ENCODE measurements around the gene TRPM1. TPM values are rescaled to one million over a fixed set of nuclear protein-coding genes. Genes with fewer than 3 reads are reported as not detected.

The TRPM1 gene
- total RNA-seq, 2 donors from 2014 or later, result not detected

DNA sequence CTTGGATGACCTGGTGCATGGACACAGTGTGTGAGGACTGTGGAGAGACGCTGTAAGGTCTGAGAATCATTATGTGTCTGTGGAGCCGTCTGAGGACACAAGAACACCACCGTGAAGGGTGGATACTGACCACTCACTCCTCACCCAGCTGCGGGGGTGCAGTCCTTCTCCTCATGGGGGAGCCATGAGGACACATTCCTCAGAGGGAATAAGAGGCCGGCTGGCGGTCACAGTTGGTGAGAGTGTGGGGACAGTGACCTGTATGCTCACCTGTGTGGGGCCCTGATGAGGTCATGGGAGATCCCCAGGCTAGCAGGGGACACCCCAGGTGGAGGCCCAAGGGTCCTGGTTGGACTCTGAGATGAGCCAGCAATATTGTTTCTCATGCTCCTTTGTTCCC lies 2.5 kb upstream of the TRPM1 start:
- no peaks in the 10 kb centered on the region for H3K9me3 ChIP-seq
- TF ChIP-seq, protein P1, sequence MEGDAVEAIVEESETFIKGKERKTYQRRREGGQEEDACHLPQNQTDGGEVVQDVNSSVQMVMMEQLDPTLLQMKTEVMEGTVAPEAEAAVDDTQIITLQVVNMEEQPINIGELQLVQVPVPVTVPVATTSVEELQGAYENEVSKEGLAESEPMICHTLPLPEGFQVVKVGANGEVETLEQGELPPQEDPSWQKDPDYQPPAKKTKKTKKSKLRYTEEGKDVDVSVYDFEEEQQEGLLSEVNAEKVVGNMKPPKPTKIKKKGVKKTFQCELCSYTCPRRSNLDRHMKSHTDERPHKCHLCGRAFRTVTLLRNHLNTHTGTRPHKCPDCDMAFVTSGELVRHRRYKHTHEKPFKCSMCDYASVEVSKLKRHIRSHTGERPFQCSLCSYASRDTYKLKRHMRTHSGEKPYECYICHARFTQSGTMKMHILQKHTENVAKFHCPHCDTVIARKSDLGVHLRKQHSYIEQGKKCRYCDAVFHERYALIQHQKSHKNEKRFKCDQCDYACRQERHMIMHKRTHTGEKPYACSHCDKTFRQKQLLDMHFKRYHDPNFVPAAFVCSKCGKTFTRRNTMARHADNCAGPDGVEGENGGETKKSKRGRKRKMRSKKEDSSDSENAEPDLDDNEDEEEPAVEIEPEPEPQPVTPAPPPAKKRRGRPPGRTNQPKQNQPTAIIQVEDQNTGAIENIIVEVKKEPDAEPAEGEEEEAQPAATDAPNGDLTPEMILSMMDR (IDR thresholded peaks at IDR 0.05), result no peak
- ATAC-seq (ENCODE audit: insufficient number of reproducible peaks, low FRiP score, low read depth), result no peak

DNA sequence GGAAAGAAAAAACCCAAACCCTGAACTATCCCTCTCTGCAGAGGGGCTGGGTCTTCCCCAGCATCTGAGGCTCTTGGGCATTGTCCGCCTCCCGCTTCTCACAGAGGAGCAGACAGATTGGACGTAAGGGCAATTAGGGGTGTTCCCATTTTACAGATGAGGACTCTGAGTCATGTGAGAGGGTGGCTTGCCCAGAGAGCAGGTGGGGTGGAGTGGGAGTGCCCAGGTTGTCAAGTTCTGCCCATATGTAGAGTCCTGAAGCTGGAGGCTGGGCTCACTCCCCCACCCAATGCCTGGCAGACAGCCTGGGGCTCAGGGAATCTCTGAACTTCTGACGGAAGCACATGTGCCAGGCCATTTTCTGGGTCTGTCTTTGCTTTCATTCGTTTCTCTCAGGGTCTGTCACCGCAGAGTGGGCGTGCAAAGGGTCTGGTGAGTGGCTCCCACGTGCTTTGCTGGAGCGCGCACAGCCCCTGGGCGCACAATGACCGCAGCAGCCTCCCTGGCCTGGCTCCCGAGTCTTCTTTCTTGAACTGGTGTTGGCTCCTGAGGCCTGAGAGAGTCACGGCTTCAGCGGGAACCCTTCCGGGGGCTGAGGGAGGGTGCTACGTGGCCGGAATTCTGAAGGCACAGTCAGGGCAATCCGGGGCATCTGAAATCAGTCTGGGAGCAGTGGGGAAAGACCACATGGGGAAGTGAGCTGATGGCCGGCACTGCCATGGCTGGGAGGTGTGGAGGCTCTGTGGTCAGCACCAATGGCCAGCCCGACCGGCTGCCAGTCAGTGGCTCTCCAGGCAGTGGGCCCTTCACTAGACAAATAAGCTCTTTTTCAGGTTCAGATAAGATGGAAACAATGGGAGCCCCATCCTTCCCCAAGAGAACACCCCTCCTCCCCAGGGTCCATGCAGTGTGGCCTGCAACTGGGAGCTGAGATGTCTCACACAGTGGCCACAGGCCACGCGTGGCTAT lies 1.1 kb upstream of the TRPM1 start:
- Histone ChIP-seq H3K4me1 (ENCODE audit: control insufficient read depth in 1 of 2, low read depth in 2 of 2) (no peaks in the 10 kb centered on the region), H3K36me3 (no peaks in the 10 kb centered on the region), H3K4me3 (no peak overlapping the region), H3K27ac (no peak overlapping the region), H3K27me3 (replicated peaks; ENCODE audit: insufficient read depth) (no peaks in the 10 kb centered on the region), H3K9me3 (no peaks in the 10 kb centered on the region)
- ATAC-seq (ENCODE audit: insufficient number of reproducible peaks, low FRiP score, low read depth) (no peak), DNase-seq (ENCODE audit: low spot score) (no peak)
- TF ChIP-seq, protein P1 (IDR thresholded peaks at IDR 0.05), result no peak

More for the DNA sequence above, 2.5 kb upstream of the TRPM1 start:
- Histone ChIP-seq H3K4me3 (no peak overlapping the region), H3K4me1 (ENCODE audit: control insufficient read depth in 1 of 2, low read depth in 2 of 2) (no peaks in the 10 kb centered on the region), H3K36me3 (no peaks in the 10 kb centered on the region), H3K27ac (no peak overlapping the region), H3K27me3 (replicated peaks; ENCODE audit: insufficient read depth) (no peaks in the 10 kb centered on the region)
- DNase-seq (ENCODE audit: low spot score), result no peak

DNA sequence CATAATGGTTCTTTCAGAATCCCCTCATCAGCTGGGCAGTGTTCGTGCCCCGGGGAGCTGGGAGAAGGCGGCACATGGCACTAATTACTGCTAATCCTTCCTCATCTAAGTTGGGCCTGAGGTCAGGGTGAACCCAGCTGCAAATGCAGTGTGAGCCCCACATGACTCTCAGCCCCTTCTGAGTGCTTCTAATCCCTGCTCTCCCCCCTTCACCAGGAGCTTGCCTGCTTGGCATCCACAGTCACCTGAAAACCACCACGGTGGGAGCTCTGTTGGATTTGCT lies 455 bp upstream of the TRPM1 start:
- Histone ChIP-seq H3K9me3 (no peaks in the 10 kb centered on the region), H3K27me3 (replicated peaks; ENCODE audit: insufficient read depth) (no peaks in the 10 kb centered on the region), H3K4me3 (no peak overlapping the region), H3K27ac (no peak overlapping the region), H3K4me1 (ENCODE audit: control insufficient read depth in 1 of 2, low read depth in 2 of 2) (no peaks in the 10 kb centered on the region), H3K36me3 (no peaks in the 10 kb centered on the region)
- ATAC-seq (ENCODE audit: insufficient number of reproducible peaks, low FRiP score, low read depth) (no peak), DNase-seq (ENCODE audit: low spot score) (no peak)
- TF ChIP-seq, protein P1 (IDR thresholded peaks at IDR 0.05), result no peak

DNA sequence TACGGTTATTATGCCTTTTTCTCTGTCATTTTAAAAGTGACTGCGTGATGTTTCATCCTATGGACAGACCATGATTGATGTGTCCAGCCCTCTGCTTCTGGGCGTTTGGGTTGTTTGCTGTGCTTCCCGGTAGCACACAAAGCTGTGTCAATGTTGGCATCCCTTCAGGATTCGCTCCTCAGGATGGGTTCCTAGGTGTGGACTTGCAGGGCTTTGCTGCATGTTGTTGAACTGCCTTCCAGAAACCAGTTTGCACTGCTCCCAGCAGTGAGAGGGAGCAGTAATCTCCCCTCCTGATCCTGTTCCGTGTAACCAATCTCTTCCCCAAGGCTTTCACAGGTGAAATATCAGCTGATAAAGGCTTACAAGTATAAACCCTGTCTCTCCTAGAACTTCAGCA lies 787 bp downstream of the TRPM1 start:
- H3K27me3 ChIP-seq (replicated peaks; ENCODE audit: insufficient read depth), result no peaks in the 10 kb centered on the region
- H3K4me3 ChIP-seq, result no peak overlapping the region
- H3K27ac ChIP-seq, result no peak overlapping the region
- ATAC-seq (ENCODE audit: insufficient number of reproducible peaks, low FRiP score, low read depth) (no peak), DNase-seq (ENCODE audit: low spot score) (no peak)
- H3K9me3 ChIP-seq, result no peaks in the 10 kb centered on the region
- H3K36me3 ChIP-seq, result no peaks in the 10 kb centered on the region
- TF ChIP-seq, protein P1 (IDR thresholded peaks at IDR 0.05), result no peak
- no peaks in the 10 kb centered on the region for H3K4me1 ChIP-seq (ENCODE audit: control insufficient read depth in 1 of 2, low read depth in 2 of 2)

DNA sequence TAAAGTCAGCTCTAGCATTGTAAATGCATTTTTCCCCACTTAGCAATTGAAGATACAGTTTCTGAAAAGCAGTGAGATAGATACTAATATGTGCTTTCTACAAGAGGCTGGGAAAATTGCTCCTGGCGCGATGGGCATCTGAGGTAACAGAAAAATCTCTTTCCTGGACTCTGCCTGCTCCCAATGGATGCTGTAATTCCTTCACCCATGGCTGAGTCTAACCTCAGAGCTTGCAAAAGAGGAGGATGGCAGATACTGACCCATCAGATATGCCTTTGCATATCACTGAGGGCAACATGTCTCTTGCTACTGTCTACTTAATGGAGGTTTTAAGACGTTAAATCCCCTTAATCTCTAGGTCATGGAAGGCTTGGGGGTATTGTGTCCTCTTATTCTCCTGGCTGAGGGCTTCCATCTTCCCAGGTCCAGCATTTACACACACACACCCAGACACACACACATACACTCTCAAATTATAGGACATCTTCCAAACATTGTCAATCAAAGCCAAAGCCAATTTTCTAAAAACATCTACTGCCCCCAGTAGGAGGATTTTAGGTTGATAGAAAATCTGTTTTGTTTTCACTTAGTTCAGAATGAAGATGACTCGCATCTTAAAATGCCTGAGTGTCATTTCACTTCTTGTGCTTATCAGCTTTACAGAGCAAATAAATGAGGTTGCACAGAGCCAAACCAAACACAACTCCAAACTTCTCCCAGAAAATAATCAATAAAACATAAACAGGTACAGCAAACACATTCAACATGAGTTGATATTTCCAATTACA lies 2.4 kb downstream of the TRPM1 start:
- no peaks in the 10 kb centered on the region for H3K27me3 ChIP-seq (replicated peaks; ENCODE audit: insufficient read depth)
- TF ChIP-seq, protein P1 (IDR thresholded peaks at IDR 0.05), result no peak
- no peak for ATAC-seq (ENCODE audit: insufficient number of reproducible peaks, low FRiP score, low read depth)
- no peaks in the 10 kb centered on the region for H3K36me3 ChIP-seq
- no peak overlapping the region for H3K27ac ChIP-seq
- no peaks in the 10 kb centered on the region for H3K4me1 ChIP-seq (ENCODE audit: control insufficient read depth in 1 of 2, low read depth in 2 of 2)
- no peak overlapping the region for H3K4me3 ChIP-seq
- DNase-seq (ENCODE audit: low spot score), result no peak
- H3K9me3 ChIP-seq, result no peaks in the 10 kb centered on the region

All from thoracic aorta (tissue), 2 donors.